Measurements from ENCODE around the gene TAS2R60.

DNA sequence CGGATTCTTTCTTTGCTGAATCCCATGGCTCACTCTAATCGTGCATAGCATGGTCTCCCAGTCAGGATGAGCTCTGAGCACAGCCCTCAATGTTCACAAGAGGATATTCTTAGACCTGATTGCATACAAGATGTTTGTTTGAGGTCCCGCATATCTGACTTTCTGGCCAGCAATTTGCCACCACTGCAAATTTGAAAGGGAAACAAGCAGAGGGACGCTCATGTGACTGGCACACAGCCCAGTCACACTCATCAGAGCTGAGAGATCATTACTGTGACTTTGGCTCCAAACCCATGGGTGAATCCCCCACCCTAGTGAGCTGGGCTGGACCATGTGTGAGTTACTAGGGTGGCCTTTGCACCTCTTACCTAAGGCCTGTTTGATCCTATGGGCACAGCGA lies 44.3 kb downstream of the TAS2R60 start:
- TF ChIP-seq, protein P1, sequence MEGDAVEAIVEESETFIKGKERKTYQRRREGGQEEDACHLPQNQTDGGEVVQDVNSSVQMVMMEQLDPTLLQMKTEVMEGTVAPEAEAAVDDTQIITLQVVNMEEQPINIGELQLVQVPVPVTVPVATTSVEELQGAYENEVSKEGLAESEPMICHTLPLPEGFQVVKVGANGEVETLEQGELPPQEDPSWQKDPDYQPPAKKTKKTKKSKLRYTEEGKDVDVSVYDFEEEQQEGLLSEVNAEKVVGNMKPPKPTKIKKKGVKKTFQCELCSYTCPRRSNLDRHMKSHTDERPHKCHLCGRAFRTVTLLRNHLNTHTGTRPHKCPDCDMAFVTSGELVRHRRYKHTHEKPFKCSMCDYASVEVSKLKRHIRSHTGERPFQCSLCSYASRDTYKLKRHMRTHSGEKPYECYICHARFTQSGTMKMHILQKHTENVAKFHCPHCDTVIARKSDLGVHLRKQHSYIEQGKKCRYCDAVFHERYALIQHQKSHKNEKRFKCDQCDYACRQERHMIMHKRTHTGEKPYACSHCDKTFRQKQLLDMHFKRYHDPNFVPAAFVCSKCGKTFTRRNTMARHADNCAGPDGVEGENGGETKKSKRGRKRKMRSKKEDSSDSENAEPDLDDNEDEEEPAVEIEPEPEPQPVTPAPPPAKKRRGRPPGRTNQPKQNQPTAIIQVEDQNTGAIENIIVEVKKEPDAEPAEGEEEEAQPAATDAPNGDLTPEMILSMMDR (conservative IDR thresholded peaks at IDR 0.05; ENCODE audit: low read depth, low read length) = no peak
- TF ChIP-seq POLR2A (IDR thresholded peaks at IDR 0.05; ENCODE audit: low read depth, low read length) (no peak), MAZ (IDR thresholded peaks at IDR 0.05; ENCODE audit: borderline replicate concordance, low read depth, low read length) (no peak), BHLHE40 (IDR thresholded peaks at IDR 0.05; ENCODE audit: low read depth, low read length) (peak; percentile 77), NFE2L2 (IDR thresholded peaks at IDR 0.05; ENCODE audit: low read depth, low read length) (no peak)

All from IMR-90 (cell line).